ENCODE measurements around the gene PRUNE1.

DNA sequence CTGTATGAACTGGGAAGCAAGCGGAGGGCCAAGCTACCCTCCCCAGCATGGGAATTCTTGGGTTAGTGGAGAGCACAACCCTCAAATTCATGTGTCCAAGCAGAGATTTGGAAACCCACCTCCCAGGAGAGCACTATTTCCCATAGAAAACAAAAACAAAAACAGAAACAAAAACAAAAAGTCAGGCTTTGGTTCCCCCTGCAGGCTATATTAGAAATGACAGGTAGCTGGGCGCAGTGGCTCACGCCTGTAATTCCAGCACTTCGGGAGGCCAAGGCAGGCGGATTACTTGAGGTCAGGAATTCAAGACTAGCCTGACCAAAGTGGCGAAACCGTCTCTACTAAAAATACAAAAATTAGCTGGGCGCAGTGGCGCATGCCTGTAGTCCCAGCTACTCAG is 12.4 kb upstream of the PRUNE1 start:
- no peak for TF ChIP-seq POLR2A (IDR thresholded peaks at IDR 0.05; ENCODE audit: extremely low read depth, insufficient read length)
- TF ChIP-seq, protein P1, sequence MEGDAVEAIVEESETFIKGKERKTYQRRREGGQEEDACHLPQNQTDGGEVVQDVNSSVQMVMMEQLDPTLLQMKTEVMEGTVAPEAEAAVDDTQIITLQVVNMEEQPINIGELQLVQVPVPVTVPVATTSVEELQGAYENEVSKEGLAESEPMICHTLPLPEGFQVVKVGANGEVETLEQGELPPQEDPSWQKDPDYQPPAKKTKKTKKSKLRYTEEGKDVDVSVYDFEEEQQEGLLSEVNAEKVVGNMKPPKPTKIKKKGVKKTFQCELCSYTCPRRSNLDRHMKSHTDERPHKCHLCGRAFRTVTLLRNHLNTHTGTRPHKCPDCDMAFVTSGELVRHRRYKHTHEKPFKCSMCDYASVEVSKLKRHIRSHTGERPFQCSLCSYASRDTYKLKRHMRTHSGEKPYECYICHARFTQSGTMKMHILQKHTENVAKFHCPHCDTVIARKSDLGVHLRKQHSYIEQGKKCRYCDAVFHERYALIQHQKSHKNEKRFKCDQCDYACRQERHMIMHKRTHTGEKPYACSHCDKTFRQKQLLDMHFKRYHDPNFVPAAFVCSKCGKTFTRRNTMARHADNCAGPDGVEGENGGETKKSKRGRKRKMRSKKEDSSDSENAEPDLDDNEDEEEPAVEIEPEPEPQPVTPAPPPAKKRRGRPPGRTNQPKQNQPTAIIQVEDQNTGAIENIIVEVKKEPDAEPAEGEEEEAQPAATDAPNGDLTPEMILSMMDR (IDR thresholded peaks at IDR 0.05; ENCODE audit: low read depth, low read length): peak; percentile 62
- TF ChIP-seq, protein P2, sequence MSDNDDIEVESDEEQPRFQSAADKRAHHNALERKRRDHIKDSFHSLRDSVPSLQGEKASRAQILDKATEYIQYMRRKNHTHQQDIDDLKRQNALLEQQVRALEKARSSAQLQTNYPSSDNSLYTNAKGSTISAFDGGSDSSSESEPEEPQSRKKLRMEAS (IDR thresholded peaks at IDR 0.05; ENCODE audit: low read depth, low read length): no peak

Data from NB4 (cell line).